Fibroblast of villous mesenchyme (primary cell): ENCODE data around the gene CMTM2. TPM values are rescaled to one million over a fixed set of nuclear protein-coding genes. Genes with fewer than 3 reads are reported as not detected.

Experiments used
- DNase-seq: peaks from one replicate; pipeline ENCODE4 v3.0.0-alpha.2; 2010; ENCODE audit warnings: low read depth
- H3K4me3 ChIP-seq: 2 replicates; pipeline ENCODE4 v1.5.1; 2011; ENCODE audit warnings: low read depth, mild to moderate bottlenecking, low read length
- CTCF ChIP-seq: IDR thresholded peaks from 2 replicates; pipeline ENCODE4 v1.5.1; 2012; ENCODE audit warnings: low read depth, mild to moderate bottlenecking, low read length; ENCODE audit not compliant: insufficient read depth
- total RNA-seq: library from RNA; depleted of rRNA; stranded (reverse); fragments of >200 nt; gene quantifications from 2 replicates; pipeline ENCODE4 v1.2.3, GENCODE V29; 2012

CMTM2 gene
- total RNA-seq, 1 donor, result not detected

GRCh38 chr16:66601471-66601870, 22.2 kb downstream of the CMTM2 start:
- DNase-seq, result no peak
- no peak for TF ChIP-seq CTCF
- H3K4me3 ChIP-seq, result no peak overlapping the region

GRCh38 chr16:66603537-66604375, 24.5 kb downstream of the CMTM2 start:
- no peak for TF ChIP-seq CTCF
- DNase-seq, result peak; percentile 65

GRCh38 chr16:66604376-66605176, 25.3 kb downstream of the CMTM2 start, which contains the start of gene CMTM3:
TSS of gene CMTM3 (plus strand) at chr16:66604704. CDS start at chr16:66604806, 102 bp downstream.
- peak within 1 kb of the TSS; percentile 72 for H3K4me3 ChIP-seq
- peak; percentile 56 for DNase-seq
- peak; percentile 42 for TF ChIP-seq CTCF

More at GRCh38 chr16:66603537-66604375, 24.5 kb downstream of the CMTM2 start:
- peak overlapping the region; percentile 72 for H3K4me3 ChIP-seq

- peak overlapping the region; percentile 72 for H3K4me3 ChIP-seq
- TF ChIP-seq CTCF, result no peak
- DNase-seq, result peak; percentile 38
These were observed 26.1 kb downstream of the CMTM2 start for GRCh38 chr16:66605177-66605978.

GRCh38 chr16:66605979-66606751, 26.9 kb downstream of the CMTM2 start:
- DNase-seq, result no peak
- H3K4me3 ChIP-seq, result peak overlapping the region; percentile 72
- TF ChIP-seq CTCF, result no peak
